GM12872 (cell line): Measurements from ENCODE around the gene DOCK8.

ENCODE experiments used
- CTCF ChIP-seq: IDR thresholded peaks from 3 replicates; pipeline ENCODE4 v1.5.1; 2011; ENCODE audit warnings: low read depth, mild to moderate bottlenecking, low read length, moderate library complexity; ENCODE audit not compliant: insufficient read depth

Gene DOCK8

GRCh38 chr9:354453-354852 lies 139.8 kb downstream of the DOCK8 start:
- TF ChIP-seq CTCF, result no peak

- no peak for TF ChIP-seq CTCF
Observed at GRCh38 chr9:357560-357959, 142.9 kb downstream of the DOCK8 start.

GRCh38 chr9:362561-363273 lies 148.1 kb downstream of the DOCK8 start:
- no peak for TF ChIP-seq CTCF

- no peak for TF ChIP-seq CTCF
Observed at GRCh38 chr9:363274-363612, 148.6 kb downstream of the DOCK8 start.

GRCh38 chr9:365436-365835 lies 150.8 kb downstream of the DOCK8 start:
- TF ChIP-seq CTCF, result no peak

- no peak for TF ChIP-seq CTCF
Observed at GRCh38 chr9:366620-367019, 152.0 kb downstream of the DOCK8 start.

- TF ChIP-seq CTCF, result no peak
Observed at GRCh38 chr9:370086-370485, 155.4 kb downstream of the DOCK8 start.
